HepG2 (cell line): Measurements from ENCODE around the gene H2AZ2. TPM values are rescaled to one million over a fixed set of nuclear protein-coding genes. Genes with fewer than 3 reads are reported as not detected.

Experiments used
- ATF7 ChIP-seq, 2 experiments: fragments of 450-650 bp in 1 of 2; sonication (generic) in 1 of 2; formaldehyde crosslinking in 1 of 2; IDR thresholded peaks; 2 replicates each; pipeline versions ENCODE4 v1.4.0 to v1.6.1; 2016 to 2020; ENCODE audit warnings: antibody characterized with exemption in 1 of 2, mild to moderate bottlenecking in 1 of 2, missing genetic modification reagents in 1 of 2
- BORCS8-MEF2B ChIP-seq: sonication (generic); formaldehyde crosslinking; IDR thresholded peaks from 2 replicates; pipeline ENCODE4 v1.8.0; 2022; ENCODE audit warnings: mild to moderate bottlenecking, missing genetic modification reagents
- CBX5 ChIP-seq: sonication (generic); formaldehyde crosslinking; IDR thresholded peaks from 2 replicates; pipeline ENCODE4 v1.4.0; 2020; ENCODE audit warnings: missing genetic modification reagents, borderline replicate concordance
- CREM ChIP-seq, 2 experiments: sonication (generic) in 1 of 2; formaldehyde crosslinking in 1 of 2; IDR thresholded peaks; 2 replicates each; pipeline versions ENCODE4 v1.4.0 to v1.6.1; 2016 to 2020; ENCODE audit warnings: antibody characterized with exemption in 1 of 2, mild to moderate bottlenecking in 1 of 2, missing genetic modification reagents in 1 of 2
- FLYWCH1 ChIP-seq: sonication (generic); formaldehyde crosslinking; IDR thresholded peaks from 2 replicates; pipeline ENCODE4 v1.8.1; 2023; ENCODE audit warnings: mild to moderate bottlenecking, missing genetic modification reagents
- MTF2 ChIP-seq: sonication (generic); formaldehyde crosslinking; IDR thresholded peaks from 2 replicates; pipeline ENCODE4 v1.5.0; 2020; ENCODE audit warnings: missing genetic modification reagents, borderline replicate concordance
- MXD1 ChIP-seq: sonication (generic); formaldehyde crosslinking; IDR thresholded peaks from 2 replicates; pipeline ENCODE4 v1.4.0; 2020; ENCODE audit warnings: mild to moderate bottlenecking, missing genetic modification reagents
- PRMT3 ChIP-seq: sonication (generic); formaldehyde crosslinking; IDR thresholded peaks from 2 replicates; pipeline ENCODE4 v1.8.1; 2022; ENCODE audit warnings: low read depth, mild to moderate bottlenecking, moderate library complexity, missing genetic modification reagents, borderline replicate concordance
- RAD21 ChIP-seq: fragments of 450-650 bp; formaldehyde crosslinking; IDR thresholded peaks from 2 replicates; pipeline ENCODE4 v1.5.0; 2020; ENCODE audit warnings: mild to moderate bottlenecking
- SIN3A ChIP-seq: IDR thresholded peaks from 2 replicates; pipeline ENCODE4 v1.6.1; 2011; ENCODE audit warnings: low read depth, mild to moderate bottlenecking, control low read depth, low read length, borderline replicate concordance
- SPEN ChIP-seq: sonication (generic); formaldehyde crosslinking; IDR thresholded peaks from 2 replicates; pipeline ENCODE4 v1.5.1; 2020; ENCODE audit warnings: low read depth, mild to moderate bottlenecking, missing genetic modification reagents
- TAF1 ChIP-seq: sonication (generic); formaldehyde crosslinking; IDR thresholded peaks from 2 replicates; pipeline ENCODE4 v1.4.0; 2020; ENCODE audit warnings: missing genetic modification reagents
- YY1 ChIP-seq: IDR thresholded peaks from 2 replicates; pipeline ENCODE4 v1.6.1; 2011; ENCODE audit warnings: low read length, low read depth, moderate library complexity, mild to moderate bottlenecking; ENCODE audit not compliant: insufficient read depth, insufficient replicate concordance
- ZBTB7B ChIP-seq: sonication (generic); formaldehyde crosslinking; IDR thresholded peaks from 2 replicates; pipeline ENCODE4 v1.4.0; 2020; ENCODE audit warnings: missing genetic modification reagents
- ZFX ChIP-seq: sonication (generic); formaldehyde crosslinking; IDR thresholded peaks from 2 replicates; pipeline ENCODE4 v1.4.0; 2020; ENCODE audit warnings: mild to moderate bottlenecking, low read depth, missing genetic modification reagents, moderate library complexity
- ZMAT3 ChIP-seq: sonication (generic); formaldehyde crosslinking; conservative IDR thresholded peaks from 2 replicates; pipeline ENCODE4 v1.7.0; 2021; ENCODE audit warnings: missing genetic modification reagents
- ZNF274 ChIP-seq: sonication (generic); formaldehyde crosslinking; IDR thresholded peaks from 2 replicates; pipeline ENCODE4 v1.5.1; 2020; ENCODE audit warnings: mild to moderate bottlenecking, missing genetic modification reagents
- ZNF343 ChIP-seq: sonication (generic); formaldehyde crosslinking; IDR thresholded peaks from 2 replicates; pipeline ENCODE4 v1.4.0; 2020; ENCODE audit warnings: mild to moderate bottlenecking, missing genetic modification reagents
- ZNF431 ChIP-seq: sonication (generic); formaldehyde crosslinking; IDR thresholded peaks from 2 replicates; pipeline ENCODE4 v1.9.0; 2022; ENCODE audit warnings: missing genetic modification reagents, low read depth, mild to moderate bottlenecking, borderline replicate concordance
- ZNF441 ChIP-seq: sonication (generic); formaldehyde crosslinking; IDR thresholded peaks from 2 replicates; pipeline ENCODE4 v1.7.0; 2021; ENCODE audit warnings: missing genetic modification reagents, borderline replicate concordance
- ZNF501 ChIP-seq: sonication (generic); formaldehyde crosslinking; IDR thresholded peaks from 2 replicates; pipeline ENCODE4 v1.5.1; 2020; ENCODE audit warnings: mild to moderate bottlenecking, moderate library complexity, missing genetic modification reagents
- ZNF564 ChIP-seq: sonication (generic); formaldehyde crosslinking; IDR thresholded peaks from 2 replicates; pipeline ENCODE4 v1.8.1; 2023; ENCODE audit warnings: mild to moderate bottlenecking, missing genetic modification reagents
- polyA plus RNA-seq, 8 experiments: library from polyadenylated mRNA; depleted of rRNA in 3 of 8; stranded (reverse) in 7 of 8; unstranded in 1 of 8; fragments of >200 nt; fragmentation: Illumina TruSeq in 4 of 8; extraction: Trizol in 4 of 8; gene quantifications; 2 replicates each; pipeline versions ENCODE4 v1.2.1 to v1.2.3, GENCODE V29; 2011 to 2016; ENCODE audit warnings: low read depth in 4 of 8, missing spikeins in 1 of 8, mixed read lengths in 1 of 8; ENCODE audit not compliant: insufficient read depth in 1 of 8
- total RNA-seq, 5 experiments: library from RNA; depleted of rRNA; stranded (reverse); fragments of >200 nt; fragmentation: Illumina TruSeq; extraction: Trizol; gene quantifications; 2 replicates each; pipeline ENCODE4 v1.2.3, GENCODE V29; 2016; ENCODE audit warnings: low read depth in 1 of 5
- TF ChIP-seq, protein P1 (sequence below): sonication (generic); formaldehyde crosslinking; IDR thresholded peaks from 2 replicates; pipeline ENCODE4 v1.8.0; 2023; ENCODE audit warnings: mild to moderate bottlenecking, missing genetic modification reagents
- TF ChIP-seq, protein P2 (sequence below): sonication (generic); formaldehyde crosslinking; IDR thresholded peaks from 2 replicates; pipeline ENCODE4 v1.5.0; 2020; ENCODE audit warnings: mild to moderate bottlenecking, missing genetic modification reagents, borderline replicate concordance

The H2AZ2 gene
- total and polyA plus RNA-seq, 2 of the 13 experiments (the other 11 are each of a cell fraction or from before 2014, with no cell fraction given): 121 to 223 TPM

DNA sequence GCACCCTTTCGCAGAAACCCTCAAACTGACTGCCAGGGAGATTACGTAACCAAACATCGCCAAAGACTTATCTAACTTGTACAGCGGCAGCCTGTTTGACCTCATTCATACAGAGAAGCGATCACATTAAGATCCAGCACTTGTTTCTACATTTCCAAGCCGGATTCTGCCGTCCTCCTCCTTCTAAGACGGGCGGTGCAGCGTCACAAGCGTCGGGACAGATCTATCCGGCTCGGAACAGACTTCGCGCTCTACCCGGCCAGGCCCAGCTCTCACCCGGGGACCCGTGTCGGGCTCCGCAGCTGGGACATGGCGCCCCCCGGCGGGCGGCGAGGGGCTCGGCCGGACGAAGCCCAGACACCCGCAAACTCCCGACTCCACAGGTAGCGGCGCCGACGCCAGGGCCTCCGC lies 373 bp downstream of the H2AZ2 start (continued):
- TF ChIP-seq SIN3A (peak; percentile 63; the same call in 1 of the 2 replicates), FLYWCH1 (CRISPR knock-in tag) (0 out of 2 replicates have a peak, but pooled peaks have one; percentile 85), YY1 (peak; percentile 48), ZNF564 (CRISPR knock-in tag) (peak; percentile 51; the same call in 1 of the 2 replicates), ZNF431 (CRISPR knock-in tag) (0 out of 2 replicates have a peak, but pooled peaks have one; percentile 47), MXD1 (CRISPR knock-in tag) (no peak), RAD21 (peak; percentile 97), ZNF343 (CRISPR knock-in tag) (0 out of 2 replicates have a peak, but pooled peaks have one; percentile 9), ZNF274 (CRISPR knock-in tag) (0 out of 2 replicates have a peak, but pooled peaks have one; percentile 67), ZBTB7B (0 out of 2 replicates have a peak, but pooled peaks have one; percentile 33), CREM (IDR thresholded peaks at IDR 0.05) (no peak), CREM (CRISPR knock-in tag; IDR thresholded peaks at IDR 0.05) (no peak), ZNF441 (CRISPR knock-in tag) (peak; percentile 64; the same call in 1 of the 2 replicates), ZMAT3 (CRISPR knock-in tag) (0 out of 2 replicates have a peak, but pooled peaks have one; percentile 36), BORCS8-MEF2B (CRISPR knock-in tag) (peak; percentile 47; the same call in 1 of the 2 replicates), PRMT3 (CRISPR knock-in tag) (0 out of 2 replicates have a peak, but pooled peaks have one; percentile 27), CBX5 (CRISPR knock-in tag) (no peak), MTF2 (CRISPR knock-in tag) (0 out of 2 replicates have a peak, but pooled peaks have one; percentile 52), TAF1 (peak; percentile 39; the same call in 1 of the 2 replicates), ZNF501 (CRISPR knock-in tag) (peak; percentile 3; the same call in 1 of the 2 replicates), ZFX (CRISPR knock-in tag) (peak; percentile 51; the same call in 1 of the 2 replicates), SPEN (peak; percentile 16; the same call in 1 of the 2 replicates), ATF7 (IDR thresholded peaks at IDR 0.05) (peak; percentile 71), ATF7 (CRISPR knock-in tag; IDR thresholded peaks at IDR 0.05) (no peak)
- TF ChIP-seq, protein P1, sequence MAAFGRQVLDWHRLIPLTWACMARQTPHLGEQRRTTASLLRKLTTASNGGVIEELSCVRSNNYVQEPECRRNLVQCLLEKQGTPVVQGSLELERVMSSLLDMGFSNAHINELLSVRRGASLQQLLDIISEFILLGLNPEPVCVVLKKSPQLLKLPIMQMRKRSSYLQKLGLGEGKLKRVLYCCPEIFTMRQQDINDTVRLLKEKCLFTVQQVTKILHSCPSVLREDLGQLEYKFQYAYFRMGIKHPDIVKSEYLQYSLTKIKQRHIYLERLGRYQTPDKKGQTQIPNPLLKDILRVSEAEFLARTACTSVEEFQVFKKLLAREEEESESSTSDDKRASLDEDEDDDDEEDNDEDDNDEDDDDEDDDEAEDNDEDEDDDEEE: no peak
- TF ChIP-seq, protein P2, sequence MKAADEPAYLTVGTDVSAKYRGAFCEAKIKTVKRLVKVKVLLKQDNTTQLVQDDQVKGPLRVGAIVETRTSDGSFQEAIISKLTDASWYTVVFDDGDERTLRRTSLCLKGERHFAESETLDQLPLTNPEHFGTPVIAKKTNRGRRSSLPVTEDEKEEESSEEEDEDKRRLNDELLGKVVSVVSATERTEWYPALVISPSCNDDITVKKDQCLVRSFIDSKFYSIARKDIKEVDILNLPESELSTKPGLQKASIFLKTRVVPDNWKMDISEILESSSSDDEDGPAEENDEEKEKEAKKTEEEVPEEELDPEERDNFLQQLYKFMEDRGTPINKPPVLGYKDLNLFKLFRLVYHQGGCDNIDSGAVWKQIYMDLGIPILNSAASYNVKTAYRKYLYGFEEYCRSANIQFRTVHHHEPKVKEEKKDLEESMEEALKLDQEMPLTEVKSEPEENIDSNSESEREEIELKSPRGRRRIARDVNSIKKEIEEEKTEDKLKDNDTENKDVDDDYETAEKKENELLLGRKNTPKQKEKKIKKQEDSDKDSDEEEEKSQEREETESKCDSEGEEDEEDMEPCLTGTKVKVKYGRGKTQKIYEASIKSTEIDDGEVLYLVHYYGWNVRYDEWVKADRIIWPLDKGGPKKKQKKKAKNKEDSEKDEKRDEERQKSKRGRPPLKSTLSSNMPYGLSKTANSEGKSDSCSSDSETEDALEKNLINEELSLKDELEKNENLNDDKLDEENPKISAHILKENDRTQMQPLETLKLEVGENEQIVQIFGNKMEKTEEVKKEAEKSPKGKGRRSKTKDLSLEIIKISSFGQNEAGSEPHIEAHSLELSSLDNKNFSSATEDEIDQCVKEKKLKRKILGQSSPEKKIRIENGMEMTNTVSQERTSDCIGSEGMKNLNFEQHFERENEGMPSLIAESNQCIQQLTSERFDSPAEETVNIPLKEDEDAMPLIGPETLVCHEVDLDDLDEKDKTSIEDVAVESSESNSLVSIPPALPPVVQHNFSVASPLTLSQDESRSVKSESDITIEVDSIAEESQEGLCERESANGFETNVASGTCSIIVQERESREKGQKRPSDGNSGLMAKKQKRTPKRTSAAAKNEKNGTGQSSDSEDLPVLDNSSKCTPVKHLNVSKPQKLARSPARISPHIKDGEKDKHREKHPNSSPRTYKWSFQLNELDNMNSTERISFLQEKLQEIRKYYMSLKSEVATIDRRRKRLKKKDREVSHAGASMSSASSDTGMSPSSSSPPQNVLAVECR (CRISPR knock-in tag): peak; percentile 45
